ENCODE measurements around the gene NEO1. TPM values are rescaled to one million over a fixed set of nuclear protein-coding genes. Genes with fewer than 3 reads are reported as not detected.
A peak's percentile ranks its signal among the peaks of the same experiment; 100 is the strongest.

NEO1 gene
- total RNA-seq, 1 donor from 2014 or later: 5.6 TPM

DNA sequence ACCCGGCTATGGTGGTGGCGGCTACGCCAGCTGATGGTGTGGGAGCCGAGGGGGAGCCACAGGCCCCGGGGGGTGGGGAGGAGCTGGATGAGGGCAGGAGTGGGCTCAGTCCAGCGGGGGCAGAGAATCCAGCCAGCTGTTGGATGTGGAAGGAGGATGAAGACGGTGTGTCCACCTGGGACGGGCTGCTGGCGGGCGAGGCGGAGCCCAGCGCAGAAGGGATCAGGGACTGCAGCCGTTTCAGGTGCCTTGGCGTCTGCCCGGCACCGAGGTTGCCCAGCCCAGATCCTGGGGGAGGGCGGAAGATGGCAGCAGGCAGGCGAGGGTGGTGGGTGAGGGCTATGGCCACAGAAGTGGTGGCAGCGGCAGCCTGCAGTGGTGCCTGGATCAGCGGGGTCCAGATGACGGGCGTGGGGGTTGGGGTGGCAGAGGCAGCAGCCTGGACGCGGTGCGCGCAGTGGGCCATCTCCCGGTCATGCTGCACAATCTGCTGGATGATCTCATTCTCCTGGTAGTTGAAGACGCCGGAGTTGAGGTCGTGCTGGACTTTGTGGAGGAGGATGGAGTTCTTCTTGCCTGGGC is 271.2 kb downstream of the NEO1 start:
- no peak for DNase-seq (ENCODE audit: low spot score)
- Mint-ChIP-seq H3K27me3 (ENCODE audit: insufficient read depth) (peaks cover 6% of the 10 kb centered on the region), H3K4me3 (no peak overlapping the region), H3K4me1 (ENCODE audit: low read depth) (peaks cover 11% of the 10 kb centered on the region), H3K9me3 (no peaks in the 10 kb centered on the region), H3K36me3 (ENCODE audit: low read depth) (no peaks in the 10 kb centered on the region), H3K27ac (no peak overlapping the region)
- intact Hi-C loops (cut with micrococcal nuclease): no loop called here

DNA sequence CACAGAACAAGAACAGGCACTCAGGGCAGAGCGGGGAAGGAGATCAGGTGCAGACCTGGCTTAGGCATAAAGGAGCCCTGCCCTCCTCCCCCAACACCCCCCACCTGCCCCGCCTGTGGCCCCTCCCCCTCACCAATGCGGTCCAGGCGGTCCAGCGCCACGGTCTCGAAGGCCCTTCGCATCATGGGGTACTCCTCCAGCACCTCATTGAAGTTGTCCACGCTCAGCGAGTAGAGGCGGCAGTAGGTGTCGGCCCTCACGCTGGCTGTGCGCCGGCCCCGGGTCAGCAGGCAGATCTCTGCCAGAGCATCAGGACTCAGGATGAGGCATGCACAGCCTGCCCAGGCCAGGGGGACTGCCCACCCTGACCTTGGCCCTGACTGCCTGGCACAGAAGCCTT is 271.7 kb downstream of the NEO1 start:
- intact Hi-C loops (cut with micrococcal nuclease): no loop called here
- no peak overlapping the region for H3K4me3 Mint-ChIP-seq
- H3K4me1 Mint-ChIP-seq (ENCODE audit: low read depth): peaks cover 11% of the 10 kb centered on the region
- no peaks in the 10 kb centered on the region for H3K36me3 Mint-ChIP-seq (ENCODE audit: low read depth)
- no peak overlapping the region for H3K27ac Mint-ChIP-seq
- no peaks in the 10 kb centered on the region for H3K9me3 Mint-ChIP-seq
- DNase-seq (ENCODE audit: low spot score): no peak
- peaks cover 6% of the 10 kb centered on the region for H3K27me3 Mint-ChIP-seq (ENCODE audit: insufficient read depth)

DNA sequence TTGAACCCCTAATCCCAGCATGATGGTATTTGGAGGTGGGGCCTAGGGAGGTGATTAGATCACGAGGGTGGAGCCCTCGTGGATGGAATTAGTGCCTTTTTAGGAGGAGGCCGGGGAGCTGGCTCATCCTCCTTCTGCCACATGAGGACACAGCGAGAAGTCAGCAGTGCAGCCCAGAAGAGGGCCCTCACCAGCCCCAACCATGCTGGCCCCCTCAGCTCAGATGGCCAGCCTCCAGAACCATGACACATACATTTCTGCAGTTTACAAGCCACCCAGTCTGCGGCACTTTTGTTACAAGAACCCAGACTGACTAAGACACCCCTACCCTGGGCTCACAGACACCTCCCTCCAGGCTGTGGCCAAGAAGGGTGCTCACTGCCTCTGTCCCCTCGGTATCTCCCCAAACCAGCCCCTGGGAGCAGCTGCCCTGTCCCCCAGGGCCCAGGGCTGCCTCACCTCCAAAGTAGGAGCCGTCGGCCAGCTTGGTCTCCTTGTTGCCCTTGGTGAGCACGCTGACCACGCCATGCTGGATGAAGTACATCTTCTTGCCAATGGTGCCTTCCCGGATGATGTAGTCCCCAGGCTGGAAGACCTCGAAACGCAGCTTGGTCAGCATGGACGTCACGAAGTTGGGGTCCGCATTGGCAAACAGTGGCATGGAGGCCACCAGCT is 272.4 kb downstream of the NEO1 start:
- Mint-ChIP-seq H3K27me3 (ENCODE audit: insufficient read depth) (peaks cover 6% of the 10 kb centered on the region), H3K9me3 (no peaks in the 10 kb centered on the region), H3K27ac (no peak overlapping the region), H3K4me3 (no peak overlapping the region), H3K36me3 (ENCODE audit: low read depth) (no peaks in the 10 kb centered on the region), H3K4me1 (ENCODE audit: low read depth) (peaks cover 11% of the 10 kb centered on the region)
- DNase-seq (ENCODE audit: low spot score): no peak
- intact Hi-C loops (cut with micrococcal nuclease): no loop called here

DNA sequence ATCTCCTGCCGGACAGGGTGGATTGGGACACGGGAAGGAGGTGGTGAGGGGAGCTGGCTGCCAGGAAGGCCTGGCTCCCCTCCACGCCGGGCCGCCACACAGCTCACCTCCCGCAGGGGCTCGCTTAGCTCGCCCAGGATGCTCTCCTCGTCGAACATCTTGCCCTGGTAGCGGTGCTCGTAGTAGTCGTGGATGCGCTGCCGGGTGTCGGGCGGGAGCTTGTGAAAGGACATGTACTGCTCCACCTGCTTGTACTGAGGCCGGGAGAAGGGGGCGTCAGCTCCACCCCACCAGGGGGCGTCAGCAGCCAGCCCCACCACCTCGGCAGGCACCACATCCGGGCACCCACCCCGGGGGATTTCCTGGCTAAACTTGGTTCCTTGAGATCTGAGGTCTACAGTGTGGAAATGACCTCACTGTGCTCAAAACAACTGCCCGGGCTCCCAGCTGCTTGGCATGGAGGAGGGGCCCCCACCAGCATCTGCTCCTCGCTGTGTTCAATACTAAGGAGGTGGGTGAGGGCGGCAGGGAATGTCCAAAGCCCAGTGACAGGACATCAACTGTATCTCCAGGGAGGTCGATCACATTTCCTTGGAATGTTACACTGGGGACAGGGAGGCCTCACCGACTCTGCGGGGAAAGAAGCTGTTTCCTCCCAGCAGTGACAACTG is 273.1 kb downstream of the NEO1 start:
- H3K9me3 Mint-ChIP-seq: no peaks in the 10 kb centered on the region
- no peak for DNase-seq (ENCODE audit: low spot score)
- H3K27me3 Mint-ChIP-seq (ENCODE audit: insufficient read depth): peaks cover 2% of the 10 kb centered on the region
- intact Hi-C loops (cut with micrococcal nuclease): no loop called here
- H3K36me3 Mint-ChIP-seq (ENCODE audit: low read depth): no peaks in the 10 kb centered on the region
- peaks cover 11% of the 10 kb centered on the region for H3K4me1 Mint-ChIP-seq (ENCODE audit: low read depth)
- H3K27ac Mint-ChIP-seq: no peak overlapping the region
- peak overlapping the region; percentile 26 for H3K4me3 Mint-ChIP-seq

DNA sequence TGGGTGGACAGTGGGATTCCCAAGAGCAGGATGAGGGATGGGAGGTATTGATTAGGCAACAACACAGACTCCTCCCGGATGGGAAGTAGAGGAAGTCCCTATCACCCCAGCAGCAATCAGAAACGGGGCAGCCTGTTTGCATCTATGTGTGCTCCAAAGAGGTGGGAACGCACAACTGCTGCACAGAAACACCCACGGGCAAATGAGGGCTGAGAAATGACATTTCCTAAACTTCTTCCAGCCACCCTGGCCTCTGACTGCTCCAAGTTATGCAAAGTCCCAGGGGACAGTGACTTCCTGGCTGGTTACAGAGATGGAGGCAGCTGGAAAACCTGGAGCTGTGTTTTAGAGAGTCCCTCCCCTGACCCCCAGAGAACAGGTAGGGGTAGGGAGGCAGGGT is 273.9 kb downstream of the NEO1 start:
- peaks cover 2% of the 10 kb centered on the region for H3K27me3 Mint-ChIP-seq (ENCODE audit: insufficient read depth)
- intact Hi-C loops (cut with micrococcal nuclease): no loop called here
- peaks cover 11% of the 10 kb centered on the region for H3K4me1 Mint-ChIP-seq (ENCODE audit: low read depth)

DNA sequence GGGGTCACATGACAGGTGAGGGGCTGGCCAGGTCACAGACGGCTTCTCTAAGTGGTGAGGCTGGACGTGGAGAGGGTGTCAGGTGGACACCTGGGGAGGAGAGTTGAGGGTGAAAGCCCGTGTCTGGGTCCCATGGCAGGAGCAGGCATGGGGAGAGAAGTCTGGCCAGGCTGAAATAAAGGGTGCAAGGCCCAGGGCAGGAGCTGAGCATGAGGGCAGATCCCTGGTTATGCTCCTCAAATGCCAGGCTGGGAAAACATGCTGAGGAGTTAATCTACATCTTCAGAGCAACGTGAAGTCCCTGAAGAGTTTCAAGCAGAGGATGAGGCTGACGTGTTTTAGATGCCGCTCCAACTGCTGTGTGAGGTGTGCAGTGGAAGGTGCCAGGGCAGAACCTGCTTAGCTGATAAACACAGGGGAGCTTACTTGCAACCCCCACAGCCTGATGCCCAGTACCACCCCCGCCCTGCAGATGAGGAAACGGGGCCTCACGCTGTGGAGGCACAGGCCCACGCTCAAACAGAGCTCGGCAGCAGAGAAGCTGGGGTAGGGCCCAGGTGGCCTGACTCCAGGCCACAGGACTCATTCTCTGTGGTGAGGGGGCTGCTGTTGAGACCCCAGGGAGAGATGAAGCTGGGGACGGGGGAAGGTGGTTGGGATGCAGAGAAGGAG is 276.0 kb downstream of the NEO1 start:
- Mint-ChIP-seq H3K36me3 (ENCODE audit: low read depth) (no peaks in the 10 kb centered on the region), H3K4me1 (ENCODE audit: low read depth) (peaks cover 11% of the 10 kb centered on the region), H3K27me3 (ENCODE audit: insufficient read depth) (peaks cover 2% of the 10 kb centered on the region), H3K27ac (no peak overlapping the region), H3K4me3 (no peak overlapping the region), H3K9me3 (no peaks in the 10 kb centered on the region)
- intact Hi-C loops (cut with micrococcal nuclease): no loop called here
- DNase-seq (ENCODE audit: low spot score): no peak

More for the DNA sequence above, 273.9 kb downstream of the NEO1 start:
- Mint-ChIP-seq H3K4me3 (no peak overlapping the region), H3K27ac (no peak overlapping the region), H3K36me3 (ENCODE audit: low read depth) (no peaks in the 10 kb centered on the region), H3K9me3 (no peaks in the 10 kb centered on the region)
- no peak for DNase-seq (ENCODE audit: low spot score)

DNA sequence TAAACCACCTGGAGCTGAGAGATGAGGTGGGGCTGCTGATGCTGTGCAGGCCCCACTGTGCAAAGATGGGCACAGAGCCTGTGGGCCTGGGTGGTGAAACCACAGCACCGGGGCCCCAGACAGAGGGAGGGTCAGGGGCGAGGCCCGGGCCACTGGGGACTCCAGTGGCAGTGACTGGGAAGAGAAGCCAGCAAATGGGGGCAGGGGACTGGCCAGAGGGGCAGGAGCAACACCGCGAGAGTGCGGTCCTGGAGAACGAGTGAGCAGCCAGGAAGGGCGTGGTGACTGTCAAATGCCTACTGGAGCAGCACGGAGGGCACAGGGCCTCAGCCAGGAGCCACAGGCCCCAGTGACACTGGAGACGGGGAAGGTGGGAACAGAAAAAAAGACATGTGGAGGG is 276.7 kb downstream of the NEO1 start:
- Mint-ChIP-seq H3K9me3 (no peaks in the 10 kb centered on the region), H3K4me3 (no peak overlapping the region), H3K27me3 (ENCODE audit: insufficient read depth) (peaks cover 2% of the 10 kb centered on the region), H3K36me3 (ENCODE audit: low read depth) (no peaks in the 10 kb centered on the region), H3K4me1 (ENCODE audit: low read depth) (peaks cover 11% of the 10 kb centered on the region), H3K27ac (no peak overlapping the region)
- DNase-seq (ENCODE audit: low spot score): no peak
- intact Hi-C loops (cut with micrococcal nuclease): no loop called here

DNA sequence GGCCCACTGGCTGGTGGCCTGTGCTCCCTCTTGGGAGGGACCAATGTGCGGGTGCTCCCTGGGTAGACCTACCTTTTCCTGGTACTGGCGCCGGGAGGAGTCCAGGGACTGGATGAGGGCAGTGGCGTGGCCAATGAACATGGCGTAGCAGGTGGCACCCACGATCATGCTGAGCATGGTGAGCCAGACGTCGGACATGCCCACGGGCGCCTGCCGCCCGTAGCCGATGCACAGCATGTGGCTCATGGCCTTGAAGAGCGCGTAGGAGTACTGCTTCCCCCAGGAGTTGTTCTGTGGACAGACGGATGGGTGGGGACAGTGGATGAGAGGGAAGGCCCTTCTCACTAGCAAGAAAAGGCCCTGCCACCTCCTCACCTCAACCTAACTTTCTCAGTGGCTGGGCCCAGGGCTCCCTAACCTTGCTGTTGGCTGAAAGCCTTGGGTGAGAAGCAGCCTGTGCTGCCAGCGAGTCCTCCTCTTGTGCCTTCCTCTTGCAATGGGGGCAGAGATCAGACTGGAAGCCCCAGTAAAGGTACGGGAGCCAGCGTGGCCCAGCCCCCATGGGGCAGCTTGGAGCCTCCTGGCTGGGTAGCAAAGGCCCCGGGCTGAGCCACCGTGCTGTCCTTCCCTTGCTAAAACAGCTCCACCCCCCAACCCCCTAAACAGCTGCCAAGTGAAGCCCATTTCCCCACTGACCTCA is 277.4 kb downstream of the NEO1 start:
- DNase-seq (ENCODE audit: low spot score): no peak
- Mint-ChIP-seq H3K4me1 (ENCODE audit: low read depth) (peaks cover 11% of the 10 kb centered on the region), H3K9me3 (no peaks in the 10 kb centered on the region), H3K27me3 (ENCODE audit: insufficient read depth) (peaks cover 2% of the 10 kb centered on the region), H3K4me3 (no peak overlapping the region), H3K36me3 (ENCODE audit: low read depth) (no peaks in the 10 kb centered on the region), H3K27ac (no peak overlapping the region)
- intact Hi-C loops (cut with micrococcal nuclease): no loop called here

DNA sequence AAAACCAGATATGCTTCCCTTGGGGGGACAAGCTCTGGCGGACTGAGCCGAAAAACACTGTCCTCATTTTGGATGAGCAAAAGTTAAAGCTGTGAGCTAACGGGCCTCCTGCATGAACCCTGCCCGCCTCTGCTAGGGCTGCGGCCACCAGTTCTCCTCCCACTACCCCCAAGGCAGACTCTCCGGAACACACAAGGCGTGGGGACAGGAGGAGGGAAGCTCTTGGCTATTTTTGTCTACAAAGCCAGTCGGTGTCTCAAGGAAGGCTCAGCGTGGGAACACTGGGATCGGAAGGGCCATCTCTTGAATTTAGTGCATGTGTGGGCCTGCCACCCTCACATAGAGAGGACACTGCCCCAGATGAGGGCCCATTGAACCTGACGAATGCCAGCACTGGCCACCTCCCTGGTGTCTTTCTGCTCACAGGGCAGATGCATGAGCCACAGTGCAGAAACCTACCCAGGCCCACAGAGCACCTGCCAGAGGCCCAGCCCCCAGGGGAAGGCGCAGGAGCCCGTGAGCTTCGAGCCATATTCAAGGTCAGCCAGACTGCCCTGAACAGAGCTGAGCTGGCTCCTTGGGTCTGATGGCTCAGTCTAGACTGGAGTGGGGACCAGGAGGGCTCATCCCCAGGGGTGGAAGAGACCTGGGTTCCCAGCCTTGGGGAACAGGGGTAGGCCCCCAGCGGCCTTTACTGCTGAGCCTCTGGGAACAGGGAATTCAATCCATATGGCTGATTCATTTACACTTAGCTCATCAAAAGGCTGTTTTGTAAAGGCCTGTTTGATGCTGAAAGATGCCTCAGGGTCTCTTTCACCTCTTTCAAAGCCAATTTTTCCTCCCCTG is 278.2 kb downstream of the NEO1 start:
- Mint-ChIP-seq H3K27me3 (ENCODE audit: insufficient read depth) (peaks cover 2% of the 10 kb centered on the region), H3K36me3 (ENCODE audit: low read depth) (no peaks in the 10 kb centered on the region), H3K4me1 (ENCODE audit: low read depth) (peaks cover 10% of the 10 kb centered on the region), H3K9me3 (no peaks in the 10 kb centered on the region), H3K4me3 (no peak overlapping the region), H3K27ac (no peak overlapping the region)
- intact Hi-C loops (cut with micrococcal nuclease): no loop called here
- DNase-seq (ENCODE audit: low spot score): no peak

DNA sequence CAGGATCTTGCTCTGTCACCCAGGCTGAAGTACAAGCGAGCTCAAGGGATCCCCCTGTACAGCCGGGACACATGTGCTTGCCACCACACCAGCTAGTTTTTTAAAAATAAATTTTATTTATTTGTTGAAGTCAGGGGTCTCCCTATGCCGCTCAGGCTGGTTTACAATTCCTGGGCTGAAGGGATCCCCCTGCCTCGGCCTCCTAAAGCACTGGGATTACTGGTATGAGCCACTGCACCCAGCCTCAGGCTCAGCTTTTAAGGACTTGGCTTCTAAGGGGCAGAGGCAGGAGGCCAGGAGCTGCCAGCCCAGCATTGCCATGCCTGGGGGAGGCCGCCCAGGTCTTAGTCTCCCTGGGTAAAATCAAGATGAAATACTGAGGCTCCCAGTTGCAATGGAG is 279.2 kb downstream of the NEO1 start:
- H3K27ac Mint-ChIP-seq: no peak overlapping the region
- peaks cover under 1% of the 10 kb centered on the region for H3K27me3 Mint-ChIP-seq (ENCODE audit: insufficient read depth)
- no peaks in the 10 kb centered on the region for H3K36me3 Mint-ChIP-seq (ENCODE audit: low read depth)

DNA sequence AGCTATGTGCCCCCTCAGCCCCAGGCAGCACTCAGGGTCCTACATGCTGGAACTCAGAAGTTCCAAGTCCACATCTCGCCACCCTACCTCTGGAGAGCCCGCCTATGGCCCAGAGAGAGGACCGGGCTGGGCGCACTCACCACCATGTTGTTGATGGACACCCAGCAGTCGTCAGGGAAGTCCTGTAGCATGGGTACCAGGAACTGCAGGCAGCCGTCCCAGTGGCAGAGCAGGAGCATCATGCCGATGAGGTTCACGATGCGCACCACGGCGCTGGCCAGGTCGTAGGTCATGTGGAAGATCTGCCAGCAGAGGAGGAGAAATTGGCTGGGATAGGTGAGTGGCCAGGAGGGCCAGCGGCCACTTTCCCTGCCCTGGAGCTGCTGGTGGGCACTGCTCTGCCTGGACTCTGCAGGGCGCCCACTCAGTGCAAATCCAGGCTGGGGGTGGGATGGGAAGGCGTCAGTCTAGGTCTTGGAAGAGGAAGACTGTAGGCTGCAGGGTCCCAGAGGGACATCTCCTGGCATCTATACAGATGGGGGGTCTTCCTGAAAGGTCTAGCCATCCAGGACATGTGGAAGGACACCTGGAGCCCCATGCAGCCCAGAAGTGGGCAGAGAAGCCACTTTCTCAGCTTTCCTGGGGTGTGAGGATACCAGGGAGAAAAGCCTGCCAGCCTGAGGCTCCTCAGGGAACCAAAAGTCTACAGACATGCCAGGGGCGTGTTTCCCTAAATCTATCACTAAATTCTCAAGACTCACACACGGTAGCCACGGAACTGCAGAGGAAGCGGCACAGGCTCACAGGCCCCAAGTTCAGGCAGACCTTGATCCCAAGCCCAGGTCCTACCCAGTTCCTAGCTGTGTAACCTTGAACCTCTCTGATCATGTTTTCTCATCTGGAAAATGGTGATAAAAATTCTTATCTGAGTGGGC is 280.0 kb downstream of the NEO1 start:
- H3K27me3 Mint-ChIP-seq (ENCODE audit: insufficient read depth): no peaks in the 10 kb centered on the region

More for the DNA sequence above, 279.2 kb downstream of the NEO1 start:
- Mint-ChIP-seq H3K4me3 (no peak overlapping the region), H3K9me3 (no peaks in the 10 kb centered on the region), H3K4me1 (ENCODE audit: low read depth) (no peaks in the 10 kb centered on the region)
- no peak for DNase-seq (ENCODE audit: low spot score)
- intact Hi-C loops (cut with micrococcal nuclease): no loop called here

More for the DNA sequence above, 280.0 kb downstream of the NEO1 start:
- Mint-ChIP-seq H3K36me3 (ENCODE audit: low read depth) (no peaks in the 10 kb centered on the region), H3K27ac (no peak overlapping the region), H3K4me3 (no peak overlapping the region), H3K9me3 (no peaks in the 10 kb centered on the region), H3K4me1 (ENCODE audit: low read depth) (no peaks in the 10 kb centered on the region)
- intact Hi-C loops (cut with micrococcal nuclease): no loop called here
- no peak for DNase-seq (ENCODE audit: low spot score)

Measured in activated T-helper 1 cell treated with anti-CD3 and anti-CD28 coated beads, Interleukin-12 subunit alpha, Interleukin-12 subunit beta, Interleukin-2, Interleukin-4 antibody, amounts not matched to agents 30 ng/mL and 10 ng/mL and 1 ng/mL, durations not matched to agents 14 hours and 24 hours and 36 hours (primary cell).